GM19438 (cell line): Measurements from ENCODE around the gene EFCC1.

Experiments used
- ATAC-seq: cut with Tn5 transposase; IDR thresholded peaks from one replicate; pipeline ENCODE4 v1.9.1; 2021; ENCODE audit warnings: low read depth; ENCODE audit not compliant: unreplicated experiment

Gene EFCC1

DNA sequence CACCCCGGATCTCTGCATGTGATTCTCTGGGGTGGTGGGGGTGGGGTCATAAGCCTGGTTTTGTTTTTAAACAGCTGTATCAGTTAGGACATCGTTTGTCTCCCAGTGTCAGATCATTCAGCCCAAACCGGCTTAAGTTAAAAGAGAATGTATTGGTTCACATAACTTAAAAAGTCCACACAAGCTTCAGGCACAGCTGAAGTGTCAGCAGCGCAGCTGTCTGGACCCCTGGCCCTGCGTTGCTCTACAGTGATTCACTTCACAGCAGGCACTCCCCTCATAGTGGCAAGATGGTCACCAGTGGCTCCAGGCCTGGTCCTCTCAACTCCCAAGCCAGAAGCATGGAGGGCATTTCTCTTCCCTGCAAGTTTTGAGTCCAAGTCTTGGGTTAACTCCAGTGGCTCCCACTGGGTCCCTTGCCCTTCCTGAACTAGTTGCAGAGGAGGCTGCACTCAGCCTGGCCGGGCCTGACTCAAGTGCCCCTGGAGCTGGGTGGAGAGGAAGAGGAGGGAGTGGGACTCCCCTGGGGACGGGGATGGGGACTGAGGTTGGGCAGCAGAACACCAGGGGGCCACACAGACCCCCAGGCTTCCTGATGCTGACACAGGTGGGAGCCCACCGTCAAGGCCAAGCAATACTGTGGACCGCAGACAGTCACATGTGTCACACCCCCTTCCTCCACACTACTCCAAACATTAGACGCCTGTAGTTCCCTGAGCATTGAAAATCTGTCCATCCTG, 30.5 kb downstream of the EFCC1 start:
- ATAC-seq = no peak

- ATAC-seq = no peak
Measured at GRCh38 chr3:129032716-129033115, 31.6 kb downstream of the EFCC1 start.

GRCh38 chr3:129033151-129033550, 32.0 kb downstream of the EFCC1 start:
- ATAC-seq = no peak

DNA sequence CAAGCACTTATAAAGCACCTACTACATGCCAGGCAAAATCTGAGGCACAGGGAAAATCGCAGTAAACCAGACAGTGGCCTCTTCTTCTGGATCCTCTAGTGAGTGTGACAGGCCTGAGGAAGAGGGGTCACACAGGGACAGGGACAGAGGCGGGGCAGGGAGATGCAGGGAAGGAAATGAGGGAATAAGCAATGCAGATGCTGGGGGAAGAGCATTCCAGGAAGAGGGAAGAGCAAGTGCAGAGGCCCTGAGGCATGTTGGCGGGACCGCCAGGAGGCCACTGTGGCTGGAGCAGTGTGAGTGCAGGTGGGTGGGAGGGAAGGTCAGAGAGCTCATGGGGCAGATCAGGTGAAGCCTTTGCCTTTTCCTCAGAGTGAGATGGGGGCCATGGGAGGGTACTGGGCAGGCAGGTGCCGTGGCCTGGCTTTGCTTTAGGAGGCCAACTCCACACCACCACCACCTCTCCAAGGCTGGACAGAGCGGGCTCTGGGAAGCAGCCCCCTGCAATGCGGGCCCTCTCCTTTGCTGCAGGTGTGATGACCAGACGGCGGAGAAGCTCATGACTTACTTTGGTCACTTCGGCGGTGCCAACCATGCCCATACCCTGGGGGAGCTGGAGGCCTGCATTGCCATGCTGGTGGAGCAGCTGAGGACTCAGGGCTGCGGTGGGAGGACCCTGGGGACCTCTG, 32.7 kb downstream of the EFCC1 start:
- no peak for ATAC-seq

DNA sequence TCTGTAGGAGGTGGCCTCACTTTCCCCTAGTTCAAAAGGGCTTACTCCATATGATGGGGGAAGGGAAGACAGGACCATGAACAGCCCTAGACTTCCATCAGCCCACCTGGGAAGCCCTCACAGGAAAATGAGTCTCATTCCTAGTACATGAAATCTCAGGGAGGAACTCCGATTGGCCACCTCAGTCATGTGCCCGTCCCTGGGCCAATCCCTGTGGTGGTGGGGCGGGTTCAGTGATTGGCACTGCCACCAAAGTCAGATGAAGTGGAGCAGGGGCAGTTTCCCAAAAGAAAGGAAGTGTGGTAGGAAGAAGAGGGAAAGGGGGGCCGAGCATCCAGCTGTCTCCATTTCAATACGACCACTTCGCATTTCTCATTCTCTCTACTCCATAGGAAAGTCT, 33.5 kb downstream of the EFCC1 start:
- ATAC-seq = no peak

- no peak for ATAC-seq
Measured at GRCh38 chr3:129035360-129036221, 34.5 kb downstream of the EFCC1 start.

GRCh38 chr3:129036222-129037092, 35.4 kb downstream of the EFCC1 start:
- no peak for ATAC-seq

- no peak for ATAC-seq
Measured at GRCh38 chr3:129037093-129037419, 36.0 kb downstream of the EFCC1 start.

DNA sequence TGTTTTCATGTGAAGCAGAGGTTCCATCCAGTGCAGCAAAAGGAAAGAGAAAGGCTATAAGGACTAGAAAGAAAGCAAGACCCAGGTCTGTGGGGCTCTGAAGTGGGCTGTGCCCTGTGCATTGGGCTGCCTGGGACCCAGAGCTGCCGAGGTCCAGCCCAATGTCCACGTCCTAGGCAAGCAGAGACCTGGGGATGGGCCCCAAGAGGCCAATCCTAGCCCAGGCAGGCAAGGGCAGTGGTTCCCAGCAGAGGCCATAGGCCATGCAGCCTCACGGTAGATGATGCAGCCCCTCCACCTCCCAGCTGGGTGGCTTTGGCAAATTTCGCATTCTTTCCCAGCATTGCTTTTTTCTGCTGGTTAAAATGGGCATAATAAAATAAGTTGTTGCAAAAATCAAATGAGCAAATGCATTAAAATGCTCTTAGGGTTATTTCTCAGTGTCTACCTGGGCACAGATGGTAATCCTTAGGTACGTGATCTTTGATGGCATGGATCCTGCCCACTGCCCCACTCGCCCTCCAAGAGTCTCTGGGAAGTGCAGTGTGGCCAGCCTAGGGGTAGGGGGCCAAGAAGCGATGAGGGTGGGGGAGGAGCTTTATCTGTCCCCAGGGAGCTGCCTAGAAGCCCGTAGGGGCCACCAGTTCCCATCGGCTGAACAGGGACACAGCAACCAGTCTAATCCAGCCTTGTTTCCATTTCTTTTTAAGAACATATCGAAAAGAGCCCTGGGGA, 37.2 kb downstream of the EFCC1 start:
- no peak for ATAC-seq

DNA sequence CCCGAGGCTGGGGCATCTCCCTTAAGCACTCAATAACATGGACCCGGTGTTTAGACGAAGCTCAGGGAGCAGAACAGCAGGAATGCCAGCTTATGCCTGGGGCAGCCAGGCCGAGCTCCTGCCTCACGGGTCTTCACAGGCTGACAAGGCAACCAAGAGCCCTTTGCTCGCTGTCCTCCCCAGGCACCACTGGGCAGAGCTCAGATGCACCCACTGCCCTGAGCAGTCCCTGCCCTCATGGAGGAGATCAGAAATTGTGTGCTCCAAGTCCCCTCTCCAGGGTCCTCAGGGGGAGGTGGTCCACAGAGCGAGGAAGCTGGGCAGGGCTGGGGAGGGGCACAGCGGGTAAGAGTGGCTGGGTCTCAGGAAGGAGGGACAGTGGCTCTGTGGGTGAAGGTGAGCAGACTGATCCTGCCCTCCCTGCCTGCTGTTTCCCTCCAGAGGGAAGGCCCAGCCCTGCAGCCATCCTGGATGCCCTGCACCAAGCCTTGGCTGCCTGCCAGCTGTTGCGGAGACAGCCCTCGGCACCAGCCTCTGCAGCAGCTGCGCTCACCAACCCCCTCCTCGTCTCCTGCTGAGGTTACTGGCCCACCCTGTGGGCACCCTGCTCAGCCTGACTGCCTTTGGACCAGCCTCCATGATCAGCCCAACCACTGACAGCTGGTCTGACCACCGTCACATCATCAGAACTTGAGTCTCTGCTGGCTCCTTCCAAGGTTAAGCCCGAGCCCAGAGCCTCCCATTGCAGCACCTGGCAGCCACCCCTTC, 38.4 kb downstream of the EFCC1 start:
- ATAC-seq = no peak

DNA sequence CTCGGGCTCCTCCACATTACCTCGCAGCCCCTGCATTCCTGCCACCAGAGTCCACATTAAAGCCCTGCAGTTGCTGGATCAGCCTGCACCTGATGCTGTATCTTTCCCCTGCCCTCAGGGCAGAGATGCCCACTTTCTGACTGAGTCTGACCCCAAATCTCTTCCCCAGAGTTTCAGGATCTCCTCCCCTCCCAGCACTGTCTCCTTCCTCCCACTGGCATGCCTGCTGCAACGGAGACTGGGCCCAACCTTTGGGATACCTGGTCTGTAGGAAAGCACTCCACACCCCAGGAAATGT, 38.9 kb downstream of the EFCC1 start:
- no peak for ATAC-seq

DNA sequence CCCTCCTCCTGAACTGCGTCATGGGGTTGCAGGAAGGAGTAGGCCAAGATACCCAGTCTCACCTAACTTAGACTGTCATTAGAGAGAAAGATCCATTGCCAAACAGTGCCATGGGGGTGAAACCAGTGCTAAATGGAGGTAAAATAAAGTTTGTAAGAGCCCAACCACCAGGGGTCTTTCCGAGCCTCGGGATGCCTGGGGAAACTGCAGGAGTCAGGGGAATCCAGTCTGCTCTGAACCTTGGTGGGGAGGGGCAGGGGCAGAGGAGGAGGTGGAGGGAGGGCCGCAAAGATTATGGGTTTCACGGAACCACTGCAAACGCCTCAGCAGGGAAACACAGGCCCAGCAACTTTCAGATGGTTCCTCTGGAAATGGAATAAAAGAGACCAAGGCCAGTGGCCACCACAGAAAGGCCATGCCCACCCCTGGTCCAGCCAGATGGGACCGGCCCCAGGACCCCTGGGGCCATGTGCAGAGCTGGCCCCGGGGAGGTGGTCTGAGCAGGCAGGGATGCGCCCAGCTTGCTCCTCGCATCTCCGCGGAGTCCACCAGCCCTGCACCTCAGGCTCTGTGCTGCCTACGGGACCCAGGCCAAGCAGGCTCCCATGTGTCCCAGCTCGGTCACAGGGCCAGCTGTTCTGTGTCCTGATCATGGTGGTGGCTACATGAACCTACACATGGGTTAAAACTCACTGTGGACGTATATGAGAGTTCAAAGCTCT, 39.6 kb downstream of the EFCC1 start:
- ATAC-seq = no peak

DNA sequence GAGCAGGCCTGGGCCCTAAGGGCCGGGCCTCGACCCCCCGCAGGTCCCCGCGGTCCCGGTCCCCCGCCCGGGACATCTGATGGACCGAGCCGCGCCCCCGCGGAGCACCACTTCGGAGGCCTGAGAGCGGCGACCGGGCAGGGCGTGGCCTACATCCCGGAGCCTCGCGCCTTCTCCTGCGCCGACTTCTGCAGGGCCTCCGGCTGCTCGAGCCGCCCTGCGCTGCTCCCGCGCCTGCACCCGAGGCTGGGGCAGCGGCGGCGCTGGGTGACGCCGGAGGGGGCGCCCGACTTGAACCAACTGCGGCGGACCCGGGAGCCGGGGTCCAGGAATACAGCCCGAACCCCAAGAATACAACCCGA, 44.6 kb downstream of the EFCC1 start:
- no peak for ATAC-seq

DNA sequence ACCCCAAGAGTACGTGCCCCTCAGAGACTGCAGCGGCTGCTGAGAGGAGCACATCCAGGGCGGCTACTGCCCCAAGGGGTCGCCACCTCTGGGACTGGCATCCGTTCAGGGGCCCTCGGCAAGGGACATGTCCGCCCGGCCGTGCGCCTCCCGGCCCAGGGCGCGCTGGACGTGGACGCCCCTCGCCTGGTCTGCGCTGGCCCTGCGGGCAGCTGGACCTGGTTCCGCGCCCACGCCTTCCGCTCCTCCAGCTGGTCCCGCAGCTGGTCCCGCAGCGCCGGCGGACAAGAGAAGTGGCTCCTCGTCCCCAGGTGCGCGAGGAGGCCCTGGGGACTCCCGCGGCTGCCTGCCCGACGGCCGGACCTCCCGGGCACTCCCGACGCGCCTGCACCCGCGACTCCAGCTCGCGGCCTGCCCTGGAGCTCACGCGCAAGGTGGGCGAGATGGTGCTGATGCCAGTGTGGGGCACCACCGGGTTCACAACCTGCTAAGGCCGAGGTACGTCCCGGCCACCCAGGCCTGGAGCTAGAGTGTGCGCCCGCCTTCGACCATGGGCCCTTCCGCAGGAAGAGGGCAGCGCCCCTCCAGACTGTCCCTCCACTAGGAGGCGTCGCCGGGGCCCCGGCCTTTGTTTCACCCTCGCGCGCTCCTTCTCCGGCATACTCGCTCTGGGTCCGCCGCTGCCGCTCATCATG, 45.1 kb downstream of the EFCC1 start:
- no peak for ATAC-seq

DNA sequence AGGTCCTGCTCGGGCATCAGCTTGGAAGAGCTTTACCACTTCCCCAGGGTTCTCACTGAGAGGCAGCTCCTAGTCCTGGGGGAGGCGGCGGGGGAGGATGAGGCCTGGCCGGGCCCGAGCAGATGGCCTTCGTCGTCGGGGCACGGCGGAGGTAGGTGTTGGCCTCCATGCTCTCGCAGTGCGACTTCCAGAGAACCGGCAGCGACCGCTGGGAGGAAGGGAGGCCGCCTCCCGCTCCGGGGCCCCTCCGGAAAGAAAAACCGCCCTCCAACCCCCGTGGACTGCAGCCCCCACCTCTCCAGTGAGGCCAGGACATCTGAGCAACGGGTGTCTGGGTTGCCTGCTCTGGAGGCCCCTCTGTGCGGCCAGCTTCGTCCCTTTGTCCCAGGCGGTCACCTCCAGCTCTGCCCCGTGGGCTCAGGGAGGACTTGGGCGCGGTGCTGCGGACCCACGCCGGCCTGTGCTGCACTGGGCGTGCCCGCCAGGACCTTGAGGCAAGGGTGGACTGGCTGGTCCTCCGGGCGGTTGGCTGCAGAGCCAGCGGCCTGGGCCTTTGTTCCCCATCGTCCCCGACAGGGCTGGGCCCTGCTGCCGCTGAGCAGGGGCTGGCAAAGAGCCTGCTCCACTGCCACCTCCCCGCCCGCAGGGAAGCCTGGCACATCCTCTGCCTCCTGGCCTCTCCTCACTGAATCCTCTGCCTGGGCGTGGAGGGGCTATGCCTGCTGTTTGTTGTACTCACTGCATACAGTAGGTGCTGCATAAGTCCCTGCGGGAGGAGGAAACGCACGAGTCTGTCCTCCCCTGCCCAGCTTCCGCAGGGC, 45.8 kb downstream of the EFCC1 start:
- ATAC-seq = no peak

DNA sequence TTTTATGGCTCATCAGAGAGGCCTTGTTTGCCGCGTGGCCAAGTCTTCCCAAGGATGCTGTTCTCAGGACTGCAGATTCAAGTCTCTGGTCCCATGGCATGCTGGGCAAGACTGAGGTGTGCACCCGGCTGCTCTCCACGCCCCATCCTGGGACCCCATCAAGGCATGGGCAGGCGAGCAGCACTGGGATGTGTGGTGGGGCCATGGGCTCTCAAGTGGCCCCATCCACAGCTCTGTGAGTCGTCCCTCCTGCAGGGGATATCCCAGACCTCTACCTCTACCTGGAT, 46.4 kb downstream of the EFCC1 start:
- no peak for ATAC-seq

- ATAC-seq = no peak
Measured at GRCh38 chr3:129050556-129051295, 49.6 kb downstream of the EFCC1 start.
